Measurements from ENCODE around the gene PMP22.
A peak's percentile ranks its signal among the peaks of the same experiment; 100 is the strongest.

Gene PMP22

GRCh38 chr17:15267996-15268395, 2.9 kb upstream of the PMP22 start:
- TF ChIP-seq, protein P1, sequence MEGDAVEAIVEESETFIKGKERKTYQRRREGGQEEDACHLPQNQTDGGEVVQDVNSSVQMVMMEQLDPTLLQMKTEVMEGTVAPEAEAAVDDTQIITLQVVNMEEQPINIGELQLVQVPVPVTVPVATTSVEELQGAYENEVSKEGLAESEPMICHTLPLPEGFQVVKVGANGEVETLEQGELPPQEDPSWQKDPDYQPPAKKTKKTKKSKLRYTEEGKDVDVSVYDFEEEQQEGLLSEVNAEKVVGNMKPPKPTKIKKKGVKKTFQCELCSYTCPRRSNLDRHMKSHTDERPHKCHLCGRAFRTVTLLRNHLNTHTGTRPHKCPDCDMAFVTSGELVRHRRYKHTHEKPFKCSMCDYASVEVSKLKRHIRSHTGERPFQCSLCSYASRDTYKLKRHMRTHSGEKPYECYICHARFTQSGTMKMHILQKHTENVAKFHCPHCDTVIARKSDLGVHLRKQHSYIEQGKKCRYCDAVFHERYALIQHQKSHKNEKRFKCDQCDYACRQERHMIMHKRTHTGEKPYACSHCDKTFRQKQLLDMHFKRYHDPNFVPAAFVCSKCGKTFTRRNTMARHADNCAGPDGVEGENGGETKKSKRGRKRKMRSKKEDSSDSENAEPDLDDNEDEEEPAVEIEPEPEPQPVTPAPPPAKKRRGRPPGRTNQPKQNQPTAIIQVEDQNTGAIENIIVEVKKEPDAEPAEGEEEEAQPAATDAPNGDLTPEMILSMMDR (IDR thresholded peaks at IDR 0.05; ENCODE audit: low read depth, low read length): no peak
- DNase-seq: no peak
- Histone ChIP-seq H3K4me3 (ENCODE audit: low read depth, low read length) (no peak overlapping the region), H3K4me1 (no peaks in the 10 kb centered on the region), H3K36me3 (no peaks in the 10 kb centered on the region), H3K27me3 (no peaks in the 10 kb centered on the region), H3K9me3 (no peaks in the 10 kb centered on the region)

DNA sequence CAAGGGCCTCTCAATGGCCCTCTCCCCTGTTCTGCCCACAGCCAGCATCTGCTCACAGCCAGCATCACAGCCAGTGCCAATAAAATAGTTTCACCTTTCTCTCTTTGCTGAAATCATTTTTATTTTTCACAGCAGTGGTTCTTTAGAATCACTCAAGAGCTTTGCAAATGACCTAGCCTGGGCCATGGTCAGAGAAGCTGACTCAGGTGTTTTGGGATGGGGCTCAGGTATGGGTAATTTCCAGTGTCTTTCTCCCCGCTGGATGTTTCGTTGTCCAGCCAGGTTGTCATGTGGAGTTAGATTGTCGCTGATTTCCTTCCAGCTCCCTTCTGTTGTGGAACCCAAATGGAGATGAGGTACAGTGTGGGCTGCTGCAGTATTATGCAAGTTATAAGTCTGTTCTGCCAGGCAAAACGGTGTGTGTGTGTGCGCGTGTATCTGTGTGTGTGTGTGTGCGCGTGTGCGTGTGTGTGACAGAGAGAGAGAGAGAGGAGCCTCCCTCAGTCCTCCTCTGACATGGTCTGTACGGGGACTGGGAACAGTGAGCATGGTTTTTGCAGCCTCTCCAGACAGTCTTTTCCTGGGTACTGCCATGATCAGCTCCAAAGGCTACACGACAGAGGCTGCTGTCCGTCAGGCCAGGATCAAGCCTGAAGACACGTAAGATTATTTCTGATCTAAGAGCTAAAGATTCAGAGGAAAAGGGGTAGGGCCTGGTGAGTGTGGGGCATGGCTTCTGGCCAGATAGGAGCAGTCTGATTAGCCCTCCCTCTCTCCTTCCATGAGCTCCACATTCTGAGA, 1.4 kb upstream of the PMP22 start:
- no peaks in the 10 kb centered on the region for H3K36me3 ChIP-seq
- DNase-seq: no peak
- no peaks in the 10 kb centered on the region for H3K4me1 ChIP-seq
- TF ChIP-seq, protein P1 (IDR thresholded peaks at IDR 0.05; ENCODE audit: low read depth, low read length): no peak
- no peaks in the 10 kb centered on the region for H3K27me3 ChIP-seq
- H3K9me3 ChIP-seq: no peaks in the 10 kb centered on the region
- no peak overlapping the region for H3K4me3 ChIP-seq (ENCODE audit: low read depth, low read length)

- Histone ChIP-seq H3K9me3 (no peaks in the 10 kb centered on the region), H3K4me1 (no peaks in the 10 kb centered on the region), H3K27me3 (no peaks in the 10 kb centered on the region), H3K36me3 (no peaks in the 10 kb centered on the region), H3K4me3 (ENCODE audit: low read depth, low read length) (no peak overlapping the region)
- TF ChIP-seq, protein P1 (IDR thresholded peaks at IDR 0.05; ENCODE audit: low read depth, low read length): no peak
- no peak for DNase-seq
These were observed 584 bp downstream of the PMP22 start for GRCh38 chr17:15264542-15264941.

DNA sequence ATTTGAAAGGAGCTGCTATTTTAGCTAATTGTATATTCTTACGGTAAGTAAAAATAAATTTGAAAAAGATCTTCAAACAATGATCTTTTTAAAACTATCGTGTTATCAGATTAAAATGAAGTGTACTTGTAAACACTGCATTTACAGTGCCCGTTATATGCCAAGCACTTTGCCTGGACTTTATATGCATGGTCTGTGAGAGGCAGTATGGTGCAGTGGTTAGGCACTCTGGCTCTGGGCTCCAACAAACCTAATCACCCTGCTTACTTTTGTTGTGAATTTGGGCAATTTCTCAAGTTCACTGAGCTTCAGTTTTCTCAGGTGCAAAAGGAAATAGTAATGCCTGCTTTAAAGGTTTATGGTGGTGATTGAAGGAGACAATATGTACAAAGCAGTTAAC, 1.4 kb downstream of the PMP22 start:
- TF ChIP-seq, protein P1 (IDR thresholded peaks at IDR 0.05; ENCODE audit: low read depth, low read length): no peak
- no peaks in the 10 kb centered on the region for H3K27me3 ChIP-seq
- no peaks in the 10 kb centered on the region for H3K36me3 ChIP-seq
- no peaks in the 10 kb centered on the region for H3K4me1 ChIP-seq
- no peaks in the 10 kb centered on the region for H3K9me3 ChIP-seq
- no peak for DNase-seq
- peak overlapping the region; percentile 76 for H3K4me3 ChIP-seq (ENCODE audit: low read depth, low read length)

DNA sequence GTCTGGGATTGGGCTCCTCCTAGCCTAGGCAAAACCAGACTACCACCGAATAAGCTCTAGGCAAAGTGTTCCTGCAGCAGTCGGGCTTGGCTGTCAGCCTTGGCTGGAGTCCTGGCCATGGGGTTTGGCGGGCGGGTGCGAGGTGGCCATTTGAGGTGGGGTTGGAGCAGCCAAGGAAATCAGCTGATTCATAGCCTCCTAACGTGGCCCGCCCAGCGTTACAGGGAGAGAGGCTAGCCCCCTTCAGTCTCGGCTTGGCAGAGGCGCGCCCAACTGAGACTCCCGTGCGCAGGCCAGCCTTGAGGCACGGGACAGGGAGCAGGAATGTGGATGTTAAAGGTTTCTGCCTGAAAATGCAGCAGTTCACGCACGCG, 1.9 kb downstream of the PMP22 start:
- no peaks in the 10 kb centered on the region for H3K9me3 ChIP-seq
- peak; percentile 53 for DNase-seq
- H3K27me3 ChIP-seq: no peaks in the 10 kb centered on the region
- H3K36me3 ChIP-seq: no peaks in the 10 kb centered on the region
- peak overlapping the region; percentile 76 for H3K4me3 ChIP-seq (ENCODE audit: low read depth, low read length)
- H3K4me1 ChIP-seq: no peaks in the 10 kb centered on the region
- TF ChIP-seq, protein P1 (IDR thresholded peaks at IDR 0.05; ENCODE audit: low read depth, low read length): no peak

All from BE2C (cell line).